NCI-H146 treated with DMSO at 0.1 percent for 48 hours (cell line): Measurements from ENCODE around the gene CFD.
"Not testable (repeated sequence)": the region's sequence is repeated elsewhere in the genome, so short reads cannot be mapped to it uniquely, and the experiment has no call there.

ENCODE experiments used
- DNase-seq: peaks from one replicate; lab custom pipeline; 2025; ENCODE audit not compliant: unreplicated experiment; lab: John Stamatoyannopoulos, UW

CFD gene

GRCh38 chr19:852136-853013 is 7.1 kb upstream of the CFD start, which contains the start of gene ELANE:
TSS of gene ELANE (plus strand) at chr19:852303. CDS start at chr19:852329, 26 bp downstream.
- no peak for DNase-seq

- no peak for DNase-seq
These were observed 6.4 kb upstream of the CFD start for GRCh38 chr19:853014-853585.

GRCh38 chr19:853614-854220 is 5.7 kb upstream of the CFD start:
- DNase-seq: not testable (repeated sequence)

- DNase-seq: no peak
These were observed 4.9 kb upstream of the CFD start for GRCh38 chr19:854549-854948.

- no peak for DNase-seq
These were observed 4.3 kb upstream of the CFD start for GRCh38 chr19:855142-855541.

GRCh38 chr19:855566-856120 is 3.8 kb upstream of the CFD start:
- DNase-seq: no peak

GRCh38 chr19:858284-858683 is 1.2 kb upstream of the CFD start:
- no peak for DNase-seq

- DNase-seq: no peak
These were observed 1.8 kb downstream of the CFD start for GRCh38 chr19:861141-861755.

- no peak for DNase-seq
These were observed 2.5 kb downstream of the CFD start for GRCh38 chr19:861756-862580.

- DNase-seq: no peak
These were observed 3.3 kb downstream of the CFD start for GRCh38 chr19:862581-863314.

GRCh38 chr19:863315-863620 is 3.8 kb downstream of the CFD start:
- DNase-seq: no peak

GRCh38 chr19:866769-867300 is 7.4 kb downstream of the CFD start:
- no peak for DNase-seq

GRCh38 chr19:867301-867793 is 7.9 kb downstream of the CFD start:
- DNase-seq: no peak

- DNase-seq: no peak
These were observed 8.5 kb downstream of the CFD start for GRCh38 chr19:867855-868457.

GRCh38 chr19:868458-869244 is 9.2 kb downstream of the CFD start:
- no peak for DNase-seq

- no peak for DNase-seq
These were observed 10.0 kb downstream of the CFD start for GRCh38 chr19:869245-870177.

- DNase-seq: no peak
These were observed 10.8 kb downstream of the CFD start for GRCh38 chr19:870314-870713.
